GM18526 (cell line): ENCODE results near the gene VPREB3.

Source experiments
- POLR2A ChIP-seq: IDR thresholded peaks from 3 replicates; pipeline ENCODE4 v1.6.1; 2011; ENCODE audit not compliant: insufficient read length; ENCODE audit errors: extremely low read depth

Gene VPREB3

GRCh38 chr22:23705358-23705757, 48.9 kb downstream of the VPREB3 start:
- TF ChIP-seq POLR2A = no peak

- TF ChIP-seq POLR2A = no peak
Measured at GRCh38 chr22:23704829-23705228, 49.4 kb downstream of the VPREB3 start.

- TF ChIP-seq POLR2A = no peak
Measured at GRCh38 chr22:23704062-23704461, 50.2 kb downstream of the VPREB3 start.
